HG03432 (cell line): Measurements from ENCODE around the gene MYO10.
"Not testable (repeated sequence)": the region's sequence is repeated elsewhere in the genome, so short reads cannot be mapped to it uniquely, and the experiment has no call there.

ENCODE experiments used
- ATAC-seq: cut with Tn5 transposase; IDR thresholded peaks from one replicate; pipeline ENCODE4 v1.9.1; 2021; ENCODE audit warnings: mild to moderate bottlenecking, moderate library complexity; ENCODE audit not compliant: unreplicated experiment

MYO10 gene

DNA sequence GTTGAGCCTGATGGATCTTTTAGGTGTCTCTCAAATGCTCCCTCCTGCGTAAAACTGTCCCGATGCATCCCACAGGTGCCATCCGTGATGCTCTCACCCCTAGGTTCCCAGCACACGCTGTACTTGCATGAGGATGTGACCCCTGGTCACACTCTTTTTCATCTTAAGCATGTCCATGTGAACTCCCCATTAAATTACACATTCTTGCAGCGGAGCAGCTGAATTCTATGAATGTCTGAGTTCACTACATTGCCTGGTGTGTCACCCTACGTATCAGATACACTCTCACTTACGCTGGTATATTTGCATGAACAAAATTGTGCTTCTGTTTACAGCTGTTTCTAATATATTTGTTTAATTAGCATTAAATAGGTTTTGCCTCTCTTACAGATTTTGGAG lies 214.0 kb downstream of the MYO10 start:
- ATAC-seq, result no peak

DNA sequence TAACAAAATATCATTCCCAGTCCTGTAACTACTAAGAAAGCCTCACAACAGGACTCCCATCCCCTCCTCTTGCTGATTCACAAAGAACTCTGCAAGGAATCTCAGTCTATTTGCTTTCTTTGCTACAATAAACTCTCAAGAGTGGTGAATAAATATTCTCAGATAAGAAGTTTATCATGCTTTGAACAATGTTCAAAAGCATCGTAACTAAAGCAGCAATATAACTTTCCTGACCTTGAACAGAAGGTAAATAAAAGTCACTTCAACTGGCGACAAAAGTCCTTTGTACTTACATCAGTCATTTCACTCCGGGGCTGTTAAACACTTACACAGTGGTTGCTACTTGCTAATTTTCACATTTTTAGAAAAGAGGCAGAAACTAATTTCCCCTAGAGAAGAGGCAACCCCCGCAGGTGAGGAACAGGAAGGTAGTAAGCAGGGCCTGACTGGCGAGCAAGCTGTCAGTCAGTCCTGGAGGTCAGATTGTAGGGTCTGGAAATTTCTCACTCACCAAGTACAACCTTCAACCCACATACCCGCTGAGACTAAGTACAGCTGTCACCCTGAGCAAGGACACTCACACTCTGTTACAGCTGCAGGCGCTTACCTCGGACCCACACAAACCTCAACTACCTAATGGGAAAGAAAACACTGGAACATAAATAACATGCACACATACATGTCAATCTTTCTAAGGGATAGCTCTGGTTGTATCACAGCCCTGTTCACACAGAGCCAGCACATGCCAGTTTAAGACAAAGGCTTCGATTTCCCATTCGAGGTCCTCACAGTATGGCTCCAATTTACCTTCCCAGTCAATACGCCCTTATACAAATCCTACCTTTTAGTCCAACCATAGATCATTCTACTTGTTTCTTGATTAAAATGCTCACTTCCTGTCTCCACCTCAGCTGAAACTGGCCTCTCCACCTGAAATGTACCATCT lies 214.7 kb downstream of the MYO10 start:
- no peak for ATAC-seq

DNA sequence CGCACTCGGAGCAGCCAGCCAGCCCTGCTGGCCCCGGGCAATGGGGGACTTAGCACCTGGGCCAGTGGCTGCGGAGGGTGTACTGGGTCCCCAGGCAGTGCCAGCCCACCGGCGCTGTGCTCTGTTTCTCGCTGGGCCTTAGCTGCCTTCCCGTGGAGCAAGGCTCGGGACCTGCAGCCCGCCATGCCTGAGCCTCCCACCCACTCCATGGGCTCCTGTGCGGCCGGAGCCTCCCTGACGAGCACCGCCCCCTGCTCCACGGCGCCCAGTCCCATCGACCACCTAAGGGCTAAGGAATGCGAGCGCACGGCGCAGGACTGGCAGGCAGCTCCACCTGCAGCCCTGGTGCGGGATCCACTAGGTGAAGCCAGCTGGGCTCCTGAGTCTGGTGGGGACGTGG lies 218.1 kb downstream of the MYO10 start:
- not testable (repeated sequence) for ATAC-seq

DNA sequence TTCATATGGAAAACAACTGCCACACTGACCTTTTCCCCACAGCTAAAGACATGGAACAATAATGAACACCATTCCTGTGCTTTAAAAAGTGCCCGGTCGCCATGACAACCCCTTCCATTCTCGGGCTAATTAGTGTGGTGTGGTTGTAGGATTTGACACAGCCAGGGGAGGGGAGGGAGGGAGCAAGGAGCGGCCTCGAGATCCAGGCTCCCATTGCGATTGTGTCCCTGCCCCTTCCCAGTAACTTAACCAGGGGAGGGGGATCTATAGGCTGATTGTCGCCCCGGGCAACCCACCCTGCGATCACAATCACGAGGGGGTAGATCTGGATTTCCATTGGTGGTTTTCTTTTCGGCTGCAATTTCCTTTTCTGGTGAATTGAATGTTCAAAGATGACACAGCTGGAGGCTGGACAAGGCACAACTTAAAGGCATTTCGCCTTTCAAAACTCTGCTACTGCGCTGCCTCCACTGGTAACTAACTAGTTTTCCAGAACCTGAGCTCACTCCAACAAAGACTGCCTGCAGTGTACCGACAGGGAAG lies 222.6 kb downstream of the MYO10 start:
- ATAC-seq, result no peak

DNA sequence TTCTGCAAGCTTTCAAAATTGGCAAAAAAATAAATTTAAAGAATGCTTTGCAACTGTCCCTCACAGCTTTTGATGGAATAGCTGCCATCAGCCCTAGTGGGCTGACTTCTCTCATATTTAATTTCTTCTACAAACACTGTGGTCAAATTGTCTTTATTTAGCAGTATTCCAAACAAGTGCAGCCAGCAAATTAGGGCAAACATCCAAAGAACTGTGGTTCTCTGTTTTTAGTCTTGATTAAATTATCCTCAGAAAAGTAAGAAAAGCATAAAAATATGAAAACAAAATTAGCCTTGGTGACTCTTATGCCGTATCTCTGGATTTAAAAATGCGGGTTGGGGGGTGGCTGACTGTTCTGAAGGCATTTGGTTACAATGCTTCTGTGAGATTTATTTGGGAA lies 223.5 kb downstream of the MYO10 start:
- no peak for ATAC-seq

DNA sequence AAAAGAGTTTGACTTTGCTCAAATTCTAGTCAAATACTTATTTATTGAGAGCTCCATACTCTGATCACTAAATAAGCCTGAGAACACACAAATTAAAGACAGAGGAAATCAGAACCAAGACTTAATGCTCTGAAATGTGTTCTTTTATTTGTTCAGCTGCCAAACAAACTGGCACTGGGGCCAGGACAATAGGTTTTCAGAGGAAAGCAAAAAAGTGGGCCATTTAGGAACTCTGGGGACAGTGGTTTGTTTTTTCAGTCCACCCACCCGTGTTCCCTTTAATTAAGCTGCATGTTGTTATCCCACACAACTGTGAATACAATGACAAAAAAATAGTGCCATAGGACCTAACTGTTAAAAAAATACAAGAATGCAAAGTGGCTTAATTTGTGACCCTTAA lies 223.9 kb downstream of the MYO10 start:
- no peak for ATAC-seq

DNA sequence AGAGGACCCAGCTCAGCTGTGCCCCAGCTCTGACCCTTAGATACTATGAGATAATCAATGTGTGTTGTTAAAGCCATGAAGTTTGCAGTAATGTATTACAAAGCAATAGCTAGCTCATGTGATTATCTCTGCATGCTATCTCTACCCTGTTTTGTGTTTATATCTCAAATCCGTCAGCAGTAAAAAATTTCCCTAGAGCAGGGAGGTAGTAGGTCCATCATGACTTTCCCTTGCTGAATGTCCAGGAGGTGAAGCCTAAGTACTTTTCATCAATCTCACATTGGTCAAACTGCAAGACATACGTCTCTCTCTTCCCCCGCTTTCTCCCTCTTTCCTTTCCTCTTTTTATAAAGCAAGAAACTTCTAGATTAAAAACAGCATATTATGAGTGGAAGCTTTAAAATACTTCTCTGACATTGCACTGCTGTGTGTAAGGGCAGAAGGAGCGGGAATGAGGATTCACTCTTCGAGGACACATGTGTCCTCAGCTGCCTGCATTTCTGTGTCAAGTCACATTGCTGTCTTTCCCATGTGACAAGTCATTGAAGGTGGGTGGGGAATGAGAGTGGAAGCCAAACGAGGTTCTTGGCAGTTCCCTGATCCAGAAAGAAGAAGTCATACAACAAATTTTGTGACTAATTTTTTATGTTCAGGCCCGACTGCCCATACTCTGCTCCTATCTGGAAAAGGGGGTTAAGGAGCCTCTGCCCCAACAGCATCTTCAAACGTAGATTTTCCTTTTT lies 226.2 kb downstream of the MYO10 start:
- no peak for ATAC-seq

DNA sequence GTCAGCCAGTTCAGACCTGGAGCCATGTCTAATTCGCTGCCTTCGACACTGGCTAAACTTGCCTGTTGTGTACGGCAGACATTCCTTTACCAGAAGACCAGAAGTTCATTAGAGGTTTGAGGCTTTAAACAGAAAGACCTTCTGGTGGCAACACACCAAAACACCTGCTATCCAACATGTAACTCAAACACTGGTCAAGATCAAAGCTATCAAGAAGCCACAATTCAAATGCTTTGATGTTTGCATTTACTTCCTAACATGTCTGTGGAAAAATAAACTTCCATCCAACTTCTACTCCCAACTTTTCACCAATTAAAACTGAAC lies 228.3 kb downstream of the MYO10 start:
- ATAC-seq, result no peak

DNA sequence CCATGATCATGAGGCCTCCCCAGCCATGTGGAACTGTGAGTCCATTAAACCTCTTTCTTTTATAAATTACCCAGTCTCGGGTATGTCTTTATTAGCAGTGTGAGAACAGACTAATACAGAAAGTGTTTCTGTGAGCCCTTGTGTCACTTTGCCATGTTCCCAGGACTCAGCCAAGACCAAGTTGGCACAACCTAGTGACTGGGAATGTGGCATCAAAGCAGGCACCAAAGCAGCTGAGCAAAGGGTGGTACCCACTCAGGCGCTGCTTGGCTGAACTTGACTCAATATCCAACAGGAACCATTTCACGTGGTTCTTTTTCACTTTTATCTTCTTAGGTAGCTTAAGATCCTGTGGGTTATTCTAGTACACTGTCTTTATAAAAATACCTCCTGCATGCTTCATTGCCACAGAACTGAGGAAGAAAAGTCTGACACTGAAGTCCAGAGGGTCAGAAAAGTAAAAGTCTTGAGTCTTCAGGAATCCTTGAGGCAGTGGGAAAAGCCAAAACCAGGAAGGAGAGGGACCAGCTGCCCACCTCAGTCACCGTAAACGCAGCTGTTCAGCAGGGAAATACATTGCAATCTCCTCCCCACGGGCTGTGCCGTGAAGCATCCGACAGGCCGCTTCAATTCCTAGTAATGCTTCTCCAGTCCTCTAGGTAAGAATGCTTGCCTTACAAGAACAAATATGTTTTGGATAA lies 228.8 kb downstream of the MYO10 start:
- ATAC-seq, result no peak

DNA sequence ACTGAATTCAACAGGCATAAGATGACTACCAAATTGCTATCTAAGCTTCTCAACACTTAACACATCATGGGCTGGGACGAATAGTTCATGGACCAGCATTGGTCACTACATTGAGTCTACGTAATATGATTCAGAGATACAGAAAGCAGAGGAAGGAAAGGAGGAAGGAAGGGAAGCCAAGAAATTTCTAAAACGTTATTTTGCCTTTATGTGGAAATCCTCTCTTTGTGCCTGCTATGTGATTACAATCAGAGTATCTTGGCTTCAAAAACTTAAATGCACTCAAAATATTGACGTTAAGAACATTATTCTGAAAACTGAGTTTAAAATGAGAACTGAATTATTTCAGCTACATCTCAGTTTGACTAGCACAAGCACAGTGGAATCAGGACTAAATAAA lies 231.1 kb downstream of the MYO10 start:
- no peak for ATAC-seq

DNA sequence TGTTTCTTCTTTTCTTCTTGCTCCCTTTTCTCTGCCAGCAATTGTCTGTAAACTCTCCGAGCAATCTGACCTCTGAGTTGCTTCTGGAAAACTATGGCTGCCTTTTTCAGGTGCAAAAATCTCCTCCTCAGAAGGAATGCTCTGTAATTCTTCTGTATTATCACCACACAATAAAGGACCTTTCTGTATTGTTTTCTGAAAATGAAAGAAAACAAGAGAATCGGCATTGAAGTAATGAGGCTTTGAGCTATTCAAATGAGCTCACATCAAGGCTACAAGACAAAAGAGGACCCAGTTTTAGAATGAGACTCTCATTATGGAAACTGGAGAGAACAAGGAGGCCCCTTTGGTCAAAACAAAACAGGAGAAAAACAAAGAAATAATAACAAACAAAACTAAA lies 233.1 kb downstream of the MYO10 start:
- ATAC-seq, result no peak

DNA sequence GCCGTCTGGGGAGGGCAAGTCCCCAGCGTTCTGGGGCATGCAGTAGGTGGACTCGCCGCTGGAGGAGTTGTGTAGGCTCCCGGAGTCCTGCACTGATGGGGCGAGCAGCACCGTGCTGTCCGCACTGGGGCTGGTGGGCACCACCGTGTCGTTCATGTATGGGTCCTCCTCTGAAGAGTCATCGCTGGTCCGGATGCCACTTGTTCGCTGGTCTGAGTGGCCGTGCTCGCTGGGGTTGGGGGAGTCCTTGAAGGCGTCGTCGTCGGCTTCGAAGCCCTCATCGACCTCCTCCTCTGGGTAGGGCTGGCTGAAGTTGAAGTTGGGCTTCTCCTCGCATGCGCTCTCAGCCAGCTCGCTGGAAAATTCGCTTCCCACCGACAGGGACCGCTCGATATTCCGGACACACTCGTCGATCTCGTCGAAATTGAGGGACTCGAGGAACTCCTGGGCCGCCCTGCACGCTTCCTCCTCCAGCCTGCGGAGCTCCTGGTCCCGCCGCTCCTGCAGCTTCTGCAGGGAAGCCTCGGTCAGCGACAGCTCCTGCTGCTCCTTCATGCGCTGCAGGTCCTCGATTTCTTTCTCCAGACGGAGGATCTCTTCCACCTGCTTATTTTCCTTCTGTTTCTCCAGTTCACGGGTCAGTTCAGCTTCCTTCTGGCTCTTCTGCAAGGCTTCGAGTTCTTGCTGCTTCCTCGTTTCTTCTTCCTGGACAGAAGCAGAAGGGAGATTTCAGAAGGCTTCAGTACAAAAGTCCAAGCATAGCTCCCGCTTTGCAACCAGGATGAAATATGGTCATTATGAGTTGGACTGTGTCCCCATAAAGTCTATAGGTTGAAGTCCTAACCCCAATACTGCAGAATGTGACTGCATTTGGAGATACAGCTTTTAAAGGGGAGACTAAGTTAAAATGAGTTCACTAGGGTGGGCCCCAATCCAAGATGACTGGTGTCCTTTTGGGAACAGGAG lies 234.7 kb downstream of the MYO10 start:
- no peak for ATAC-seq

DNA sequence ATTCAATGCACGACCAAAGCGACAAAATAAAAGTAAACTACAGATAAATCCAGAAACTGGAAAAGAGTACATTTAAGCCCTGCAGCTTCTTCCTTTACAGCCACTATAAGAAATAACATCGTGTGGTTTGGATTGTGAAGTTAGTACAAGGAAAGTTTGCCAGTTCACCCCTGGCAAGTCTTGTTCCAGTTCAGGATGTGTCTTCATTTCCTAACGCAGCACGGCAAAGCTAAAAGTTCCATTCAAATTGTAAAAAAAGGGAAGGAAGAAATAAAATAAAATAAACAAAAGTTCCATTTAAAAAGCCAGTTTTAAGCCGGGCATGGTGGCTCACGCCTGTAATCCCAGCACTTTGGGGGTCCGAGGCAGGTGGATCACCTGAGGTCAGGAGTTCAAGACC lies 236.0 kb downstream of the MYO10 start:
- ATAC-seq, result no peak

DNA sequence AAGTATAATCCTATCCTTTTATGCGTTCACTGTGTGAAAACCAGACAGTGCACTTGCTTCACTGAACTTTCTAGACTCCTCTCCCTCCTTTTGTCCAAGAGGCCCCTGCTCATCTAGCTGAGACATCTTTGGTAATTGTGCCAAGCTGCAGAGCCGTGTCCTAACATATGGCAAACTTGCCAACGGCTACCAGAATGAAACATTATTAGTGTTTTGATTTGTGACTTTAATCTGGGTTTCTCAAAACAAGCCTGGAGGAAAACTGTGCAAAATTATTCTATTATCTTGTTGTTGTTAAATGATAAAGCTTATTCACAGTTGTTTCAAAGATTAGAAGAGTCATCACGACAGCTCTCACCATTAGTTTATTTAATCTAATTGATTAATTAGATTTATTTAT lies 240.3 kb downstream of the MYO10 start:
- no peak for ATAC-seq

DNA sequence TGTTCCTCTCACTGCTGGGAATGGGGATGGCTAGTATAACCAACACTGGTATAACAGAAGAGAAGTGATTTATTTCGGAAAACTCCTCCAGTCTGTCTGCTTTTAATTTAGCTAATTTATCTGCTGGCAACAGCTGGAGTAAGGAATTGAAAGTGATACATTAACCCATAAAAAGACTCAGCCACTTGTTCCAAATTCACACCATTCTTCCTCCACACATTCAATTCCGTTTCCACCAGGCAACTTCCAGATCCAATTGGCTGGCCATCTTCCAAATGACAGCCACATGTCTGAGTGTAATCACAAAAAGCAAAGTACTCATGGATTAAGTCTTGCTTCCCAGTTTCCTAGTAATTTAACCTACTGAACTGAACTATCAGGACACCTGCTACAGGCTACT lies 242.2 kb downstream of the MYO10 start:
- ATAC-seq, result no peak

DNA sequence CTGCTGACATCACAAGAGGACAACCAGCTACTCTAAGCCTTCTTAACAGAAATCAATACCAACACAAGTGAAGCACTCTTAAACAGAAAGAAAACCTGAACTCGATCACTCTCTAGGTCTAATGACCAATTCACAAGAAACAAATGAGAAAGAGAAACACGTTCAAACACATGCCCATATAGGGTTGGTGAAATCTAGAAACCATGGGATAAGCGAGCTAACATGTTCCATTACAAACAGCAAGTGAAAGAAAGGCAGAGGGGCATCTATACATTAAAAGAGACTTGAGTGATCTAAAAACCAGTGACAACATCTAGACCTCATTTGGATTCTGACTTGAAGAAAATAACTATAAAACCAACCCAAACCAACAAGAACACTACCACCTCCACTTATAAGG lies 244.4 kb downstream of the MYO10 start:
- ATAC-seq, result no peak

DNA sequence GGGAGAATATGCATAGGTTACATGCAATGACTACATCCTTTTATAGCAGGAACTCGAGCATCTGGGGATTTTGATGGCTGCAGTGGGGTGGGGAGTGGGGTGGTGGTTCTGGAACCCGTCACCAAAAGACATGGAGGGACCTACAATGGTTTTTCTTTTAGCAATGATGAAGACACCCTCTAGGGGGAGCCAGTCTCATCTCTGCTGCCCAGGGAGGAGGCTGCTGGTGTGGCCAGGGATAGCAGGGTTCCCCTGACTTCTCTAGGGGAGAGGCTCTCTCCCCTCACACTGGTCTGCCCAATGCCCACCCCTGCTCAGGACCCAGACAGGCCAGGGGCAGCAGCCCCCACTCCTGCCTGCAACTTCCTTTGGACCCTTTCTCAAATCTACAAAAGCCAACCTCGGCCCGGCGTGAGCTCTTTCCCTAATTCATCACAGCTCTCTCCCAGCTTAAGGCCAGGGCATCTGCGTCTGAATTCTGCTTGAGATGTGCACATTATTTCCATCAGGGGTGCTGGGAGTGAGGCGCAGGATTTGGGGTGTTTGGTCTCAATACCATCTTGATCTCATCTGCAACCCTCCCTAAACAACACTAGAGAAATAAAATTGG lies 245.7 kb downstream of the MYO10 start:
- peak; percentile 81 for ATAC-seq

DNA sequence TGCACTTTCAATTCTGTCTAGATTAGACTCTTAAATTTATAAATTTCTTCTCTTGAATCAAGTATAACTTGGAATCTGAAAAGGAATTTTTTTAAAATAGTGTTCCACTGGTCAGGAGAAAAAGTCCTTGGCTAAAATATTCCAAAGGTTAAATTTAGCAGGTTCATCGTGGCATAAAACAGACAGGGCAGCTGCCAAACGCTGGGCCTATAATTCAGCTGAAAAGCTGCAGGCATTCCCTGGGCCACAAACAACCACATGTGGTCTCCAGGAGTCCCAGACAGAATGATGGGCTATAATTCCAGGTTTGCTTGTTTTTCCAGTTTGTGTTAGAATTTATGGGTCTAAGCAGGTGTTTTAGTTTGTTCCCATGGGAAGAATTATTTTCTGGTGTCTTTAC lies 248.2 kb downstream of the MYO10 start:
- no peak for ATAC-seq

DNA sequence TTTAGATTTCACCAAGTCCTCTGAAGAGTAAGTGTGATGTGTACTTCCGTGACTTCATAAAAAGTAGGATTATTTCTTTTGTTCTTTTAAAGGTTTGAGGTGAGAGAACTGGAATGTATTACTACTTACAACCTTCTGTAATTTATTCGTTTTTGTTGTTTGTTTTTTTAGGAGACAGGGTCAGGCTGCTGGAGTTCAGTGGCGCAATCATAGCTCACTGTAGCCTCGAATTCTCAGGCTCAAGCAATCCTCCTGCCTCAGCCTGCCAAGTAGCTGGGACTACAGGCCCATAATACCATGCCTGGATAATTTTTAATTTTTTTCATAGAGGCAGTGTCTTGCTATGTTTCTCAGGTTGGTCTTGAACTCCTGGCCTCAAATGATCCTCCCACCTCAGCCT lies 251.0 kb downstream of the MYO10 start:
- no peak for ATAC-seq

DNA sequence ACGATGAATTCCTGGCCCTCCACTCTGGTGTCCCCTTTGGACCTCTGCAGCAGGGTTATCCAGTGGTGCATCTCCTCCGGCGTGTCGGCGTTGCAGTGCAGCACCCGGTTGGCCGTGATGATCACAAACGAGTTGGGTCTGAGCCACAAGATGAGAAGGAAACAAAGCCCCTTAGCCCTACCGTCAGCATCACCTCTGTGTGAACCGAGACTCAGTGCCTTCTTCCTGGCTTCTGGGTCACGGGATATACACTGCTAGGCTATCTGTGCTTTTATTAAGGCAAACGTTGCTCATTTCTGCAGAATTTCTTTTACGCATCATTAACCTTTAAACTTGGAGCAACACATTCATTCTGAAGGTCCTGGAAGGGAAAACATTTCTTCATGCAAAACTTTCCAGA lies 254.2 kb downstream of the MYO10 start:
- no peak for ATAC-seq
